PC-9 (cell line): ENCODE data around the gene SKIL.

ENCODE experiments used
- CTCF ChIP-seq: fragments of 200-600 bp; sonication (generic); conservative IDR thresholded peaks from 2 replicates; pipeline ENCODE4 v1.6.1; 2017; ENCODE audit warnings: mixed run types, antibody characterized with exemption, mild to moderate bottlenecking, moderate library complexity
- EZH2 ChIP-seq: fragments of 200-600 bp; sonication (generic); IDR thresholded peaks from 2 replicates; pipeline ENCODE4 v1.8.0; 2017; ENCODE audit warnings: antibody characterized with exemption, low read depth

- TF ChIP-seq CTCF = no peak
- TF ChIP-seq EZH2 = no peak
These were observed 33.6 kb downstream of the SKIL start for GRCh38 chr3:170391108-170391507.
